Adrenal gland (tissue), 5 donors: ENCODE results near the gene VPS72.

ENCODE experiments used
- POLR2A ChIP-seq, 2 donors: fragments of 450-650 bp; IDR thresholded peaks; one replicate each; pipeline ENCODE4 v1.6.1; 2017; ENCODE audit warnings: antibody characterized with exemption in 2 of 2, mild to moderate bottlenecking in 2 of 2, moderate library complexity in 1 of 2
- TF ChIP-seq, protein P1 (sequence below), 6 experiments: fragments of 450-650 bp in 4 of 6; fragments of 200-600 bp in 2 of 6; sonication (generic) in 1 of 6; IDR thresholded peaks; 1 replicate in 5 of 6; 2 replicates in 1 of 6; pipeline versions ENCODE4 v1.5.1 to v1.8.0; 2016 to 2021; ENCODE audit warnings: antibody characterized with exemption in 6 of 6, mild to moderate bottlenecking in 2 of 6, moderate library complexity in 1 of 6
- donor health status: DM: no; HTN: no; CAD: no.

DNA sequence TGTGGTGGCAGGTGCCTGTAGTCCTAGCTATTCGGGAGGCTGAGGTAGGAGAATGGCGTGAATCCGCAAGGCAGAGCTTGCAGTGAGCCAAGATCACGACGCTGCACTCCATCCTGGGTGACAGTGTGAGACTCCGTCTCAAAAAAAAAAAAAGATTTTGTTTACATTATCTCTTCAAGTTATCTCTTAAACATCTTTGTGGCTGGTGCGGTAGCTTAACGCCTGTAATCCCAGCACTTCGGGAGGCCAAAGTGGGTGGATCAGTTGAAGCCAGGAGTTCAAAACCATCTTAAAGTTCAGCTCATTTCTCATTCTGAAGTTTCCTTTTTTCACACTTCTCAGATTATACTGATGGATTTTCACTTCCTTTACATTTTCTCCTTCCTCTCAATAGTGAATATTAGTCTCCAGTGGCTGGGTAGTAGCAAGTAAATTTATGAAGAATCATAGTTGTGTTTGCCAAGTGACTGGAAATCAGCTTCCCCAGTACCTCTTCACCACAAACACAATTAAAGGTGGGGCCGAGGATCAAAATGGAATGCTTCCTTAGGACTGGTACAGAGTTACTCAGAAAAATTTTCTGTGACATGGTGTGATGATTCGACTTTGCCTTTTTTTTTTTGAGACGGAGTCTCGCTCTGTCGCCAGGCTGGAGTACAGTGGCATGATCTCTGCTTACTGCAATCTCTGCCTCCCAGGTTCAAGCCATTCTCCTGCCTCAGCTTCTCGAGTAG is 22.1 kb upstream of the VPS72 start:
- TF ChIP-seq, protein P1, sequence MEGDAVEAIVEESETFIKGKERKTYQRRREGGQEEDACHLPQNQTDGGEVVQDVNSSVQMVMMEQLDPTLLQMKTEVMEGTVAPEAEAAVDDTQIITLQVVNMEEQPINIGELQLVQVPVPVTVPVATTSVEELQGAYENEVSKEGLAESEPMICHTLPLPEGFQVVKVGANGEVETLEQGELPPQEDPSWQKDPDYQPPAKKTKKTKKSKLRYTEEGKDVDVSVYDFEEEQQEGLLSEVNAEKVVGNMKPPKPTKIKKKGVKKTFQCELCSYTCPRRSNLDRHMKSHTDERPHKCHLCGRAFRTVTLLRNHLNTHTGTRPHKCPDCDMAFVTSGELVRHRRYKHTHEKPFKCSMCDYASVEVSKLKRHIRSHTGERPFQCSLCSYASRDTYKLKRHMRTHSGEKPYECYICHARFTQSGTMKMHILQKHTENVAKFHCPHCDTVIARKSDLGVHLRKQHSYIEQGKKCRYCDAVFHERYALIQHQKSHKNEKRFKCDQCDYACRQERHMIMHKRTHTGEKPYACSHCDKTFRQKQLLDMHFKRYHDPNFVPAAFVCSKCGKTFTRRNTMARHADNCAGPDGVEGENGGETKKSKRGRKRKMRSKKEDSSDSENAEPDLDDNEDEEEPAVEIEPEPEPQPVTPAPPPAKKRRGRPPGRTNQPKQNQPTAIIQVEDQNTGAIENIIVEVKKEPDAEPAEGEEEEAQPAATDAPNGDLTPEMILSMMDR (IDR thresholded peaks at IDR 0.05): no peak
- TF ChIP-seq POLR2A (IDR thresholded peaks at IDR 0.05): no peak
